ENCODE results near the gene CHST2. TPM values are rescaled to one million over a fixed set of nuclear protein-coding genes. Genes with fewer than 3 reads are reported as not detected.

Gene CHST2
- total and polyA plus RNA-seq, 2 donors (not counting 1 experiment from before 2014, with no cell fraction given), result 1.1 to 2.6 TPM

DNA sequence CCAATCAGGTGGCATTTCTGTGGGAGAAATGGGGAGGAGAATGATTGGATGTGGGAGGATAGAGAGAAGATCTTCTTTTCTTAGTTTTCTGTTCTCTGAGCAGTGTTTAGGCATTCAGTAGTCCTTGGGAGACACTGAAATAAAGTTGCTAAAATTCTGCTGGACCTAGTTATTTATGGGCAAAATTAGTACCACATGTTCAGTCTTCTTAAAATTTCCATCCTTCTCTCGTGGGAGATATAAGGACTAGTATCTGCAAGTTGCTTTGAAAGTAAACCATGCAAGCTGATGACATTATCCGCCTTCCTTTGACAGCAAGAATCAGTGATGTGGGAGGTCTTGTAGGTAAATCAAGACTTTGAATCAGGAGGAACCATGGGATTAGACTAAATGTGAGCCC lies 19.9 kb upstream of the CHST2 start:
- Histone ChIP-seq H4K20me1 (ENCODE audit: control insufficient read depth, extremely low read depth, insufficient read depth, low read length) (no peaks in the 10 kb centered on the region), H3K27ac (ENCODE audit: insufficient read depth, low read length) (no peak overlapping the region), H3K4me2 (ENCODE audit: extremely low read depth, insufficient read depth, low read length) (no peak overlapping the region), H3K79me2 (ENCODE audit: control insufficient read depth, insufficient read depth, low read length) (no peaks in the 10 kb centered on the region), H3K9ac (ENCODE audit: insufficient read depth, low read length) (no peak overlapping the region), H3K36me3 (ENCODE audit: control insufficient read depth, insufficient read depth, low read length) (no peaks in the 10 kb centered on the region), H3K4me3 (replicated peaks in 1 of 4; ENCODE audit: control extremely low read depth in 1 of 4, insufficient read depth in 1 of 4, low read depth in 3 of 4, low read length in 4 of 4) (no peak overlapping the region), H3K27me3 (ENCODE audit: control insufficient read depth, insufficient read depth, low read length) (no peaks in the 10 kb centered on the region), H3K9me3 (ENCODE audit: control insufficient read depth, insufficient read depth, low read depth, low read length) (no peaks in the 10 kb centered on the region), H3K4me1 (ENCODE audit: control insufficient read depth, extremely low read depth, insufficient read depth, low read length) (no peaks in the 10 kb centered on the region), H2AFZ (ENCODE audit: low read length) (no peak overlapping the region)
- no peak for TF ChIP-seq EZH2 (IDR thresholded peaks at IDR 0.05; ENCODE audit: low read length, missing control alignments)
- TF ChIP-seq, protein P1, sequence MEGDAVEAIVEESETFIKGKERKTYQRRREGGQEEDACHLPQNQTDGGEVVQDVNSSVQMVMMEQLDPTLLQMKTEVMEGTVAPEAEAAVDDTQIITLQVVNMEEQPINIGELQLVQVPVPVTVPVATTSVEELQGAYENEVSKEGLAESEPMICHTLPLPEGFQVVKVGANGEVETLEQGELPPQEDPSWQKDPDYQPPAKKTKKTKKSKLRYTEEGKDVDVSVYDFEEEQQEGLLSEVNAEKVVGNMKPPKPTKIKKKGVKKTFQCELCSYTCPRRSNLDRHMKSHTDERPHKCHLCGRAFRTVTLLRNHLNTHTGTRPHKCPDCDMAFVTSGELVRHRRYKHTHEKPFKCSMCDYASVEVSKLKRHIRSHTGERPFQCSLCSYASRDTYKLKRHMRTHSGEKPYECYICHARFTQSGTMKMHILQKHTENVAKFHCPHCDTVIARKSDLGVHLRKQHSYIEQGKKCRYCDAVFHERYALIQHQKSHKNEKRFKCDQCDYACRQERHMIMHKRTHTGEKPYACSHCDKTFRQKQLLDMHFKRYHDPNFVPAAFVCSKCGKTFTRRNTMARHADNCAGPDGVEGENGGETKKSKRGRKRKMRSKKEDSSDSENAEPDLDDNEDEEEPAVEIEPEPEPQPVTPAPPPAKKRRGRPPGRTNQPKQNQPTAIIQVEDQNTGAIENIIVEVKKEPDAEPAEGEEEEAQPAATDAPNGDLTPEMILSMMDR (conservative IDR thresholded peaks at IDR 0.05 in 1 of 2, IDR thresholded peaks at IDR 0.05 in 1 of 2; ENCODE audit: low read depth in 1 of 2, low read length in 2 of 2), result no peak
- no peak for DNase-seq (ENCODE audit: low read depth in 2 of 2)

DNA sequence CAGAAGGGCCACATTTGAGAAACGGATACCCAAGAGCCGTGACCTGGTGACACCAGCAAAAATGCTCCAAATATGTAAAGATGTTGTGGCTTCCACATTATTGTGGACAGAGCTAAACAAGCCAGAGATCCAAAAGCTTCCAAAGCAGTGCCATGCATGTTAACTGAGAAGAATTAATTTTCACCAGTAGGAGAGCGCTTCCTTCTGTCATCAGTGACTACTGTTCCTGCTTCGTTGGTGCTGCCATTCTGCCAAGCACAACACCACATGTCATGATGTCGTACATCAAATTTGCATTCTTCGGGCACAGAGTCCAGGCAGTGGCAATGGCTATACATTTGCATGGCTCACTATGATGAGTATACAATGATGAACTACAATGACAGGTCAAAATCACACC lies 19.1 kb upstream of the CHST2 start:
- no peaks in the 10 kb centered on the region for H3K9me3 ChIP-seq (ENCODE audit: control insufficient read depth, insufficient read depth, low read depth, low read length)
- no peak for DNase-seq (ENCODE audit: low read depth in 2 of 2)
- H3K27ac ChIP-seq (ENCODE audit: insufficient read depth, low read length), result no peak overlapping the region
- no peak overlapping the region for H3K9ac ChIP-seq (ENCODE audit: insufficient read depth, low read length)
- no peak overlapping the region for H2AFZ ChIP-seq (ENCODE audit: low read length)
- no peaks in the 10 kb centered on the region for H3K36me3 ChIP-seq (ENCODE audit: control insufficient read depth, insufficient read depth, low read length)
- no peaks in the 10 kb centered on the region for H3K27me3 ChIP-seq (ENCODE audit: control insufficient read depth, insufficient read depth, low read length)
- H4K20me1 ChIP-seq (ENCODE audit: control insufficient read depth, extremely low read depth, insufficient read depth, low read length), result no peaks in the 10 kb centered on the region
- TF ChIP-seq EZH2 (IDR thresholded peaks at IDR 0.05; ENCODE audit: low read length, missing control alignments), result no peak
- TF ChIP-seq, protein P1 (conservative IDR thresholded peaks at IDR 0.05 in 1 of 2, IDR thresholded peaks at IDR 0.05 in 1 of 2; ENCODE audit: low read depth in 1 of 2, low read length in 2 of 2), result no peak
- no peaks in the 10 kb centered on the region for H3K79me2 ChIP-seq (ENCODE audit: control insufficient read depth, insufficient read depth, low read length)
- no peaks in the 10 kb centered on the region for H3K4me1 ChIP-seq (ENCODE audit: control insufficient read depth, extremely low read depth, insufficient read depth, low read length)
- H3K4me3 ChIP-seq (replicated peaks in 1 of 4; ENCODE audit: control extremely low read depth in 1 of 4, insufficient read depth in 1 of 4, low read depth in 3 of 4, low read length in 4 of 4), result no peak overlapping the region
- H3K4me2 ChIP-seq (ENCODE audit: extremely low read depth, insufficient read depth, low read length), result no peak overlapping the region

GRCh38 chr3:143101792-143102381 lies 17.7 kb upstream of the CHST2 start:
- H3K4me3 ChIP-seq (replicated peaks in 1 of 4; ENCODE audit: control extremely low read depth in 1 of 4, insufficient read depth in 1 of 4, low read depth in 3 of 4, low read length in 4 of 4), result no peak overlapping the region
- no peak overlapping the region for H3K9ac ChIP-seq (ENCODE audit: insufficient read depth, low read length)
- TF ChIP-seq EZH2 (IDR thresholded peaks at IDR 0.05; ENCODE audit: low read length, missing control alignments), result no peak
- TF ChIP-seq, protein P1 (conservative IDR thresholded peaks at IDR 0.05 in 1 of 2, IDR thresholded peaks at IDR 0.05 in 1 of 2; ENCODE audit: low read depth in 1 of 2, low read length in 2 of 2), result no peak
- H2AFZ ChIP-seq (ENCODE audit: low read length), result no peak overlapping the region
- no peaks in the 10 kb centered on the region for H4K20me1 ChIP-seq (ENCODE audit: control insufficient read depth, extremely low read depth, insufficient read depth, low read length)
- H3K9me3 ChIP-seq (ENCODE audit: control insufficient read depth, insufficient read depth, low read depth, low read length), result no peaks in the 10 kb centered on the region
- H3K36me3 ChIP-seq (ENCODE audit: control insufficient read depth, insufficient read depth, low read length), result no peaks in the 10 kb centered on the region
- H3K4me2 ChIP-seq (ENCODE audit: extremely low read depth, insufficient read depth, low read length), result no peak overlapping the region
- DNase-seq (ENCODE audit: low read depth in 2 of 2), result no peak
- H3K79me2 ChIP-seq (ENCODE audit: control insufficient read depth, insufficient read depth, low read length), result no peaks in the 10 kb centered on the region
- H3K27ac ChIP-seq (ENCODE audit: insufficient read depth, low read length), result no peak overlapping the region
- no peaks in the 10 kb centered on the region for H3K27me3 ChIP-seq (ENCODE audit: control insufficient read depth, insufficient read depth, low read length)
- H3K4me1 ChIP-seq (ENCODE audit: control insufficient read depth, extremely low read depth, insufficient read depth, low read length), result no peaks in the 10 kb centered on the region

Measured in fibroblast of lung (primary cell).